HCT116 (cell line): ENCODE measurements around the gene TSPAN1. TPM values are rescaled to one million over a fixed set of nuclear protein-coding genes. Genes with fewer than 3 reads are reported as not detected.
A peak's percentile ranks its signal among the peaks of the same experiment; 100 is the strongest.

Experiments used
- ATAC-seq: fragments of 200-7000 bp; cut with Tn5 transposase; 2 replicates; pipeline ENCODE4 v1.9.1; 2020; ENCODE audit warnings: mild to moderate bottlenecking, moderate library complexity
- BruUV-seq: library from RNA; stranded (reverse); fragments of 400-500 nt; replicated peaks from 2 replicates; lab custom pipeline; 2021; lab: Mats Ljungman, UMichigan
- CTCF ChIA-PET: fragments of 300-600 bp; sonication (Branson Sonifier 250); formaldehyde crosslinking; loops from one replicate; lab custom pipeline; 2021; ENCODE audit warnings: antibody characterized with exemption; lab: Charles Lee
- POLR2A ChIA-PET: fragments of 300-600, 350-600 bp; sonication (Branson Sonifier 250); formaldehyde crosslinking; loops from one replicate; lab custom pipeline; 2021; ENCODE audit warnings: antibody characterized with exemption; lab: Charles Lee
- RAD21 ChIA-PET, 2 experiments: fragments of 300-600 bp; sonication (Branson Sonifier 250); formaldehyde crosslinking; loops; one replicate each; lab custom pipeline; 2023; ENCODE audit warnings: low total read pairs in 2 of 2; ENCODE audit not compliant: uncharacterized antibody in 2 of 2, unreplicated experiment in 2 of 2, low non-redundant PET in 1 of 2; lab: Charles Lee
- DNase-seq: peaks from one replicate; pipeline ENCODE4 v3.0.0-alpha.2; 2010; ENCODE audit warnings: low read depth, low spot score
- H2AFZ ChIP-seq: fragments of 200-600 bp; shearing (Covaris generic), sonication (generic); 2 replicates; pipeline ENCODE4 v1.6.1; 2017; ENCODE audit warnings: low read depth, mixed run types, mixed read lengths, antibody characterized with exemption, low read length; ENCODE audit not compliant: poor library complexity, severe bottlenecking
- H3K27ac ChIP-seq: 2 replicates; pipeline ENCODE4 v1.5.1; 2012; ENCODE audit warnings: low read depth, low read length
- H3K27me3 ChIP-seq: fragments of 200-600 bp; sonication (generic); 2 replicates; pipeline ENCODE4 v1.6.1; 2016; ENCODE audit warnings: mixed run types, low read length, mixed read lengths; ENCODE audit not compliant: insufficient read depth
- H3K36me3 ChIP-seq, 2 experiments: fragments of 200-500 bp in 1 of 2; fragments of 200-600 bp in 1 of 2; sonication (Bioruptor generic) in 1 of 2; sonication (generic) in 1 of 2; 2 replicates each; pipeline versions ENCODE4 v1.5.1 to v1.6.1; 2014 to 2016; ENCODE audit warnings: low read length in 2 of 2, inconsistent platforms in 1 of 2, mixed read lengths in 1 of 2, mixed run types in 1 of 2; ENCODE audit not compliant: insufficient read depth in 2 of 2, control insufficient read depth in 1 of 2
- H3K4me1 ChIP-seq, 2 experiments: fragments of 200-600 bp in 1 of 2; sonication (generic) in 1 of 2; 2 replicates each; pipeline versions ENCODE4 v1.5.1 to v1.6.1; 2012 to 2017; ENCODE audit warnings: low read length in 2 of 2, inconsistent platforms in 1 of 2, mild to moderate bottlenecking in 1 of 2, mixed read lengths in 1 of 2, mixed run types in 1 of 2, moderate library complexity in 1 of 2; ENCODE audit not compliant: insufficient read depth in 2 of 2, control insufficient read depth in 1 of 2
- H3K4me2 ChIP-seq: fragments of 200-600 bp; sonication (generic); 2 replicates; pipeline ENCODE4 v1.6.1; 2017; ENCODE audit warnings: mixed run types, low read length, mixed read lengths
- H3K4me3 ChIP-seq, 2 experiments: fragments of 200-600 bp in 1 of 2; sonication (generic) in 1 of 2; replicated peaks in 1 of 2; 2 replicates each; pipeline ENCODE4 v1.5.1; 2011 to 2016; ENCODE audit warnings: low read length in 2 of 2, control low read depth in 1 of 2, low read depth in 1 of 2, mild to moderate bottlenecking in 1 of 2, mixed read lengths in 1 of 2, mixed run types in 1 of 2
- H3K79me2 ChIP-seq: fragments of 200-600 bp; sonication (generic); 2 replicates; pipeline ENCODE4 v1.6.1; 2017; ENCODE audit warnings: mild to moderate bottlenecking, mixed run types, low read length, moderate library complexity, mixed read lengths; ENCODE audit not compliant: insufficient read depth
- H3K9ac ChIP-seq: fragments of 200-600 bp; sonication (generic); 2 replicates; pipeline ENCODE4 v1.6.1; 2016; ENCODE audit warnings: low read length, mixed read lengths
- H3K9me2 ChIP-seq: fragments of 200-600 bp; sonication (generic), shearing (Covaris generic); 2 replicates; pipeline ENCODE4 v1.6.1; 2017; ENCODE audit warnings: mixed run types, mild to moderate bottlenecking, moderate library complexity; ENCODE audit not compliant: insufficient read depth
- H3K9me3 ChIP-seq, 2 experiments: fragments of 200-500 bp in 1 of 2; fragments of 200-600 bp in 1 of 2; sonication (Bioruptor generic) in 1 of 2; sonication (generic) in 1 of 2; 2 replicates each; pipeline ENCODE4 v1.6.1; 2014 to 2017; ENCODE audit warnings: low read length in 2 of 2, mixed read lengths in 2 of 2, inconsistent platforms in 1 of 2, low read depth in 1 of 2, mild to moderate bottlenecking in 1 of 2, mixed run types in 1 of 2, moderate library complexity in 1 of 2; ENCODE audit not compliant: control insufficient read depth in 1 of 2, insufficient read depth in 1 of 2
- H4K20me1 ChIP-seq: fragments of 200-600 bp; sonication (generic), shearing (Covaris generic); 2 replicates; pipeline ENCODE4 v1.6.1; 2017; ENCODE audit warnings: mixed run types, mild to moderate bottlenecking, moderate library complexity; ENCODE audit not compliant: insufficient read depth
- CBX3 ChIP-seq: IDR thresholded peaks from 2 replicates; pipeline ENCODE4 v1.6.1; 2012; ENCODE audit warnings: low read depth
- CEBPB ChIP-seq: IDR thresholded peaks from 2 replicates; pipeline ENCODE4 v1.6.1; 2012; ENCODE audit warnings: low read depth
- ELF1 ChIP-seq: IDR thresholded peaks from 2 replicates; pipeline ENCODE4 v1.6.1; 2012; ENCODE audit warnings: low read depth, borderline replicate concordance
- TCF7L2 ChIP-seq: IDR thresholded peaks from 2 replicates; pipeline ENCODE4 v1.7.0; 2011; ENCODE audit warnings: borderline replicate concordance, inconsistent platforms; ENCODE audit not compliant: insufficient read depth, insufficient read length; ENCODE audit errors: extremely low read depth
- YY1 ChIP-seq: IDR thresholded peaks from 2 replicates; pipeline ENCODE4 v1.6.1; 2011; ENCODE audit warnings: low read length, low read depth, moderate library complexity, mild to moderate bottlenecking; ENCODE audit not compliant: insufficient replicate concordance; ENCODE audit errors: extremely low read depth
- ZNF274 ChIP-seq: fragments of 200-500 bp; sonication (Bioruptor generic); IDR thresholded peaks from 2 replicates; pipeline ENCODE4 v1.6.1; 2014; ENCODE audit warnings: mild to moderate bottlenecking, low read depth, low read length, inconsistent platforms
- intact Hi-C: fragments of 100-400 bp; cut with micrococcal nuclease; formaldehyde crosslinking; loops from 2 replicates; pipeline ENCODE4 v1.10.0; 2022
- total RNA-seq: library from RNA; stranded (reverse); gene quantifications from one replicate; pipeline ENCODE4 v1.2.1, GENCODE V29; 2021; ENCODE audit not compliant: unreplicated experiment
- TF ChIP-seq, protein P1 (sequence below): IDR thresholded peaks from 2 replicates; pipeline ENCODE4 v1.6.1; 2012
- TF ChIP-seq, protein P2 (sequence below): IDR thresholded peaks from 2 replicates; pipeline ENCODE4 v1.6.1; 2011; ENCODE audit warnings: mild to moderate bottlenecking, low read length, moderate library complexity; ENCODE audit not compliant: insufficient replicate concordance; ENCODE audit errors: extremely low read depth
- TF ChIP-seq, protein P3 (sequence below): IDR thresholded peaks from 2 replicates; pipeline ENCODE4 v1.6.1; 2012; ENCODE audit warnings: low read depth

TSPAN1 gene
- total RNA-seq, 1 experiment from 2014 or later = 9.9 TPM

DNA sequence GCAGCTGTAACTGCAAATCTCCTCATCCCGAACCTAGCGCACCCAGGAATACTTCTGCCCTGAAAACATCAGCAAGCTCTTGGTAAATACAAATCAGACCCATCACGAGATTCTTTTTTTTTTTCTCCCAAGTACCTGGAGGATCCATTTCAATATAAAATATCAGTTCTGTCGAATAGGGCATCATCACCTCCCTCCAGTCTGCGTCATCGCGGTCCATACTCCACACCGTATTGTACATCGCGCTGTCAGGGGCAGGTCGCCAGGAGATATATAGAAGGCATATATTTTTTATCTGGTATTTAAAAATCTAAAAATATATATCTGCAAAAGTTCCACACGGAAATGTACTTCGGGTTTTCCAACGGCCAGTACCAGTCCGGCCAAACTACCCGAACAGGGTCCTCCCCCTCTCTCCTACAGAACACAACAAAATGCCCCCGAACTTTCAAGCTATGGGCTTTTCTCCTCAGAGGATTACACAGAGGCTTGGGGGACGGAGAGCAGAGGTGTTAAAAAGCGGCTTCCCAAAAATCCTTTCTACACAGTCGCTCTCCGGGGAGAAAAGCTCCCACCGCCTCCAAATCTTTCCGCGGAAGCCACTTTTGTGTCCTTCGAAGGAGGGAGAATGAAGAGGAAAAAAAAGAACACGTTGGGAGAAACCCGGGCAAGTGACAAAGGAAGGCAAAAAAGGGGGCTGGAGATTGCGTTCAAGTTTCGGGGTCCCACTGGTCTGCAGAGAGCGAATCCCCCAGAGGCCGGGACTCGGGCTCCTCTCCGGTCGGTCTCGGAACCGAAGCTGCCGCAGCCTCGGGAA, 43.0 kb upstream of the TSPAN1 start:
- no peak for ATAC-seq
- intact Hi-C loops = no loop called here
- Histone ChIP-seq H3K27me3 (no peaks in the 10 kb centered on the region), H3K9ac (0 out of 2 replicates have a peak overlapping the region, but pooled peaks have one; percentile 19), H3K9me3 (no peaks in the 10 kb centered on the region), H2AFZ (peak overlapping the region; percentile 91), H3K4me2 (peak overlapping the region; percentile 76), H4K20me1 (no peaks in the 10 kb centered on the region), H3K4me1 (peaks cover 18 to 19% of the 10 kb centered on the region in 2 experiments), H3K9me2 (no peaks in the 10 kb centered on the region), H3K36me3 (no peaks in the 10 kb centered on the region), H3K4me3 (peak overlapping the region; percentile 10 to 46), H3K27ac (peak overlapping the region; percentile 57; the same call in 1 of the 2 replicates), H3K79me2 (no peaks in the 10 kb centered on the region)
- ChIA-PET POLR2A (no interaction called here), CTCF (interaction anchor here (1.4 kb wide), 1 partner anchor 92 kb away, joined by 5 read pairs; no protein-coding TSS in a partner anchor), RAD21 (no interaction called here)
- DNase-seq = no peak
- BruUV-seq = TSS peak; percentile 70
- TF ChIP-seq, protein P1, sequence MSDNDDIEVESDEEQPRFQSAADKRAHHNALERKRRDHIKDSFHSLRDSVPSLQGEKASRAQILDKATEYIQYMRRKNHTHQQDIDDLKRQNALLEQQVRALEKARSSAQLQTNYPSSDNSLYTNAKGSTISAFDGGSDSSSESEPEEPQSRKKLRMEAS = no peak

DNA sequence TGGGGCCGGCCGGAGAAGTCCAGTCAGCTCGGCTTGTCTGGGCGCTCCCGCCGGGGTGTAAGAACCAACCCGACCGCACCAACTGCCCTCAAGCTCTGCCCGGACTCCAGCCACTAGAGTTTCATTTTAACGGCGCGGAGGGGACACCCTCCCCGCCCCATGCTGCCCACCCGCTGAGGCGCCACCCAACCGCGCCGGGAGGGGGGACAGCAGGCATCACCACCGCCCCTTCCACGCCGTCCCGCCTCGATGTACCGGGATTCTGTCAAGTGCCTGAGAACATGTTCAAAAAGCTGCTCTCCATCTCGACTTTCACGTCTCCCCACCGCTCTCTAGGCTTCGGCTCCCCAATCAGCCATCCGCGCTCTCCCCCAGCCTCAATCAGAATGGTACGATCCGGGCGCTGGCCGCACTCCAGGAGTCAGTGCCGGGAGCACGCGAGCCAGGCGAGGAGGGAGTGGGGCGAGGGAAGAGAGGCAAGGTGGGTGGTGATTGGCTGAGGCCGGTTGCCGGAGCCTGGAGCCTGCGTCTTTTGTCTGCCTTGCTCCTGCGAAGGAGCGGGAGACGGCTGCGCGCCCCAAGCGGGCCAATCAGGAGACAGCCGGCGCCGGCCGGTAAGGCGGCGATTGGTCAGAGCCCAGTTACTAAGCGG, 42.2 kb upstream of the TSPAN1 start, which contains the start of gene PIK3R3:
Gene PIK3R3, minus strand, starts transcription at position 101 of the 652 bp plus-strand sequence. CDS start 677 bp downstream, outside the sequence.
- DNase-seq = peak; percentile 96
- H3K27ac ChIP-seq = peak within 1 kb of the TSS; percentile 57; the same call in 1 of the 2 replicates
- H3K4me2 ChIP-seq = peak within 1 kb of the TSS; percentile 76
- H3K9me2 ChIP-seq = no peaks in the 10 kb centered on the region
- BruUV-seq = no TSS peak
- no peaks in the 10 kb centered on the region for H3K36me3 ChIP-seq
- ChIA-PET RAD21 (no interaction called here), CTCF (no interaction called here), POLR2A (no interaction called here)
- H3K27me3 ChIP-seq = no peaks in the 10 kb centered on the region
- H3K9ac ChIP-seq = 0 out of 2 replicates have a peak within 1 kb of the TSS, but pooled peaks have one; percentile 19
- peaks cover 18 to 19% of the 10 kb centered on the region in 2 experiments for H3K4me1 ChIP-seq
- H3K79me2 ChIP-seq = no peaks in the 10 kb centered on the region
- intact Hi-C loops = no loop called here
- H3K9me3 ChIP-seq = no peaks in the 10 kb centered on the region
- peak within 1 kb of the TSS; percentile 37 to 46 for H3K4me3 ChIP-seq
- peak; percentile 97 for ATAC-seq
- H4K20me1 ChIP-seq = no peaks in the 10 kb centered on the region
- peak within 1 kb of the TSS; percentile 91 for H2AFZ ChIP-seq
- TF ChIP-seq, protein P1 = peak; percentile 100
- TF ChIP-seq, protein P2, sequence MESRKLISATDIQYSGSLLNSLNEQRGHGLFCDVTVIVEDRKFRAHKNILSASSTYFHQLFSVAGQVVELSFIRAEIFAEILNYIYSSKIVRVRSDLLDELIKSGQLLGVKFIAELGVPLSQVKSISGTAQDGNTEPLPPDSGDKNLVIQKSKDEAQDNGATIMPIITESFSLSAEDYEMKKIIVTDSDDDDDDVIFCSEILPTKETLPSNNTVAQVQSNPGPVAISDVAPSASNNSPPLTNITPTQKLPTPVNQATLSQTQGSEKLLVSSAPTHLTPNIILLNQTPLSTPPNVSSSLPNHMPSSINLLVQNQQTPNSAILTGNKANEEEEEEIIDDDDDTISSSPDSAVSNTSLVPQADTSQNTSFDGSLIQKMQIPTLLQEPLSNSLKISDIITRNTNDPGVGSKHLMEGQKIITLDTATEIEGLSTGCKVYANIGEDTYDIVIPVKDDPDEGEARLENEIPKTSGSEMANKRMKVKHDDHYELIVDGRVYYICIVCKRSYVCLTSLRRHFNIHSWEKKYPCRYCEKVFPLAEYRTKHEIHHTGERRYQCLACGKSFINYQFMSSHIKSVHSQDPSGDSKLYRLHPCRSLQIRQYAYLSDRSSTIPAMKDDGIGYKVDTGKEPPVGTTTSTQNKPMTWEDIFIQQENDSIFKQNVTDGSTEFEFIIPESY = no peak
- TF ChIP-seq, protein P3, sequence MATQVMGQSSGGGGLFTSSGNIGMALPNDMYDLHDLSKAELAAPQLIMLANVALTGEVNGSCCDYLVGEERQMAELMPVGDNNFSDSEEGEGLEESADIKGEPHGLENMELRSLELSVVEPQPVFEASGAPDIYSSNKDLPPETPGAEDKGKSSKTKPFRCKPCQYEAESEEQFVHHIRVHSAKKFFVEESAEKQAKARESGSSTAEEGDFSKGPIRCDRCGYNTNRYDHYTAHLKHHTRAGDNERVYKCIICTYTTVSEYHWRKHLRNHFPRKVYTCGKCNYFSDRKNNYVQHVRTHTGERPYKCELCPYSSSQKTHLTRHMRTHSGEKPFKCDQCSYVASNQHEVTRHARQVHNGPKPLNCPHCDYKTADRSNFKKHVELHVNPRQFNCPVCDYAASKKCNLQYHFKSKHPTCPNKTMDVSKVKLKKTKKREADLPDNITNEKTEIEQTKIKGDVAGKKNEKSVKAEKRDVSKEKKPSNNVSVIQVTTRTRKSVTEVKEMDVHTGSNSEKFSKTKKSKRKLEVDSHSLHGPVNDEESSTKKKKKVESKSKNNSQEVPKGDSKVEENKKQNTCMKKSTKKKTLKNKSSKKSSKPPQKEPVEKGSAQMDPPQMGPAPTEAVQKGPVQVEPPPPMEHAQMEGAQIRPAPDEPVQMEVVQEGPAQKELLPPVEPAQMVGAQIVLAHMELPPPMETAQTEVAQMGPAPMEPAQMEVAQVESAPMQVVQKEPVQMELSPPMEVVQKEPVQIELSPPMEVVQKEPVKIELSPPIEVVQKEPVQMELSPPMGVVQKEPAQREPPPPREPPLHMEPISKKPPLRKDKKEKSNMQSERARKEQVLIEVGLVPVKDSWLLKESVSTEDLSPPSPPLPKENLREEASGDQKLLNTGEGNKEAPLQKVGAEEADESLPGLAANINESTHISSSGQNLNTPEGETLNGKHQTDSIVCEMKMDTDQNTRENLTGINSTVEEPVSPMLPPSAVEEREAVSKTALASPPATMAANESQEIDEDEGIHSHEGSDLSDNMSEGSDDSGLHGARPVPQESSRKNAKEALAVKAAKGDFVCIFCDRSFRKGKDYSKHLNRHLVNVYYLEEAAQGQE = no peak
- peak; percentile 100 for TF ChIP-seq CBX3
- no peak for TF ChIP-seq CEBPB
- TF ChIP-seq YY1 = no peak
- no peak for TF ChIP-seq ELF1
- TF ChIP-seq TCF7L2 = peak; percentile 59
- TF ChIP-seq ZNF274 = no peak
